Erythroblast (primary cell): Measurements from ENCODE around the gene FLNA.

Source experiments
- GATA1 ChIP-seq: IDR thresholded peaks from 2 replicates; pipeline ENCODE4 v1.6.1; 2011; ENCODE audit warnings: low read depth, mild to moderate bottlenecking, control low read depth, low read length, moderate library complexity
- POLR2A ChIP-seq: IDR thresholded peaks from 2 replicates; pipeline ENCODE4 v1.6.1; 2011; ENCODE audit warnings: mild to moderate bottlenecking, low read length

DNA sequence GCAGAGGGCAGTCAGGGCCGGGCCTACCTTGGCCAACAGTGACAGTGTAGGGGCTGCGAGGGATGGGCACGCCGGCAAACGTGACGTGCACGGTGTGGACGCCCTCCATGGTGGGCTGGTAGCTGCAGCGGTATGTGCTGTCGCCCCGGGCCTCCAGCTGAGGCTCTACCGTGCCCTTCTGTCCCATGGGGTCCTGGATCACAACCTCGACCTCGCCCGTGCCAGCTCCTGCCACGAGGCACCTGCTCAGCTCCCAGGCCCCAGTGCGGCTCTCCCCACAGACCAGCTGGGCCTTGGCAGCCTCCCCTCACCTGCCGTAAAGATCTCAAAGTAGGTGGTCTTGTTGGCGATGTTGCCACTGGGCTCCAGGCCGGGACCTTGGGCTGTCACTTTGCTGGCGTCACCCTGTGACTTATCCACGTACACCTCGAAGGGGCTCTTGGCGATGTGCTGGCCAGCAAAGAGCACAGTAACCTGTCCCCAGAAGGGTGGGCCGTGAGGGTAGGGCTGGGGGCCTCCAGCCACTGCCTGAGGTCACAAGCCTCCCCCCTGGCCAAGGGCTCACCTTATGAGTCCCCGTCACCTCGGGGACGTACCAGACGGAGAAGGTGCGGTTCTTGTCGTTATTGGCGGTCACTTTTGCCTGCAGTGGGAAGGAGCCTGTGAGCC lies 8.3 kb downstream of the FLNA start:
- TF ChIP-seq POLR2A (peak; percentile 17), GATA1 (no peak)
